Hepatocyte (in vitro differentiated cells): ENCODE results near the gene KCNJ16. TPM values are rescaled to one million over a fixed set of nuclear protein-coding genes. Genes with fewer than 3 reads are reported as not detected.

ENCODE experiments used
- DNase-seq: peaks from one replicate; pipeline ENCODE4 v3.0.0-alpha.2; 2016; ENCODE audit warnings: low spot score
- H2AFZ ChIP-seq: fragments of 200-600 bp; sonication (generic); 2 replicates; pipeline ENCODE4 v1.6.0; 2016; ENCODE audit warnings: antibody characterized with exemption, mild to moderate bottlenecking
- H3K27ac ChIP-seq: fragments of 200-600 bp; sonication (generic); 2 replicates; pipeline ENCODE4 v1.5.1; 2016; ENCODE audit warnings: mild to moderate bottlenecking
- H3K27me3 ChIP-seq: fragments of 200-600 bp; sonication (generic); 2 replicates; pipeline ENCODE4 v1.6.1; 2016
- H3K36me3 ChIP-seq: fragments of 200-600 bp; sonication (generic); replicated peaks from 2 replicates; pipeline ENCODE4 v1.5.1; 2016; ENCODE audit warnings: low read depth; ENCODE audit not compliant: insufficient read depth
- H3K4me1 ChIP-seq: fragments of 200-600 bp; sonication (generic); 2 replicates; pipeline ENCODE4 v1.5.1; 2016; ENCODE audit warnings: mild to moderate bottlenecking, moderate library complexity; ENCODE audit not compliant: insufficient read depth
- H3K4me2 ChIP-seq: fragments of 200-600 bp; sonication (generic); 2 replicates; pipeline ENCODE4 v1.6.0; 2016
- H3K4me3 ChIP-seq: fragments of 200-600 bp; sonication (generic); 2 replicates; pipeline ENCODE4 v1.5.1; 2016; ENCODE audit warnings: mild to moderate bottlenecking
- H3K79me2 ChIP-seq: fragments of 200-600 bp; sonication (generic); 2 replicates; pipeline ENCODE4 v1.6.0; 2017; ENCODE audit warnings: mild to moderate bottlenecking
- H3K9me2 ChIP-seq: fragments of 200-600 bp; sonication (generic); replicated peaks from 2 replicates; pipeline ENCODE4 v1.6.0; 2017; ENCODE audit warnings: mild to moderate bottlenecking; ENCODE audit not compliant: insufficient read depth
- H3K9me3 ChIP-seq: fragments of 200-600 bp; sonication (generic); 2 replicates; pipeline ENCODE4 v1.5.1; 2016; ENCODE audit warnings: low read depth, mild to moderate bottlenecking
- H4K20me1 ChIP-seq: fragments of 200-600 bp; sonication (generic); 2 replicates; pipeline ENCODE4 v1.6.0; 2016; ENCODE audit warnings: mild to moderate bottlenecking; ENCODE audit not compliant: insufficient read depth, poor library complexity, severe bottlenecking
- EZH2 ChIP-seq: fragments of 200-600 bp; sonication (generic); IDR thresholded peaks from 2 replicates; pipeline ENCODE4 v1.6.1; 2016; ENCODE audit warnings: antibody characterized with exemption, mild to moderate bottlenecking, borderline replicate concordance
- EZH2phosphoT487 ChIP-seq: fragments of 200-600 bp; sonication (generic); IDR thresholded peaks from one replicate; pipeline ENCODE4 v1.6.1; 2018; ENCODE audit warnings: antibody characterized with exemption, mild to moderate bottlenecking, low read depth, moderate library complexity; ENCODE audit not compliant: unreplicated experiment, severe bottlenecking
- WGBS: methylation state at CpG from one replicate; pipeline ENCODE4 v1.1.6; 2016; ENCODE audit warnings: low lambda C conversion rate; ENCODE audit errors: missing lambda C conversion rate; 5-methylcytosine and 5-hydroxymethylcytosine counted together
- polyA plus RNA-seq: library from polyadenylated mRNA; unstranded; fragments of >200 nt; fragmentation: Nextera tagmentation; extraction: Ambion mirVana; gene quantifications from 2 replicates; pipeline ENCODE4 v1.2.1, GENCODE V29; 2016
- total RNA-seq: library from RNA; depleted of rRNA; stranded (reverse); fragments of >200 nt; gene quantifications from 2 replicates; pipeline ENCODE4 v1.2.3, GENCODE V29; 2014
- TF ChIP-seq, protein P1 (sequence below): fragments of 200-600 bp; sonication (generic); IDR thresholded peaks from 2 replicates; pipeline ENCODE4 v1.5.1; 2016; ENCODE audit warnings: antibody characterized with exemption, mild to moderate bottlenecking; ENCODE audit not compliant: poor library complexity

KCNJ16 gene
- total and polyA plus RNA-seq, 2 experiments from 2014 or later: 2.7 to 40.6 TPM

DNA sequence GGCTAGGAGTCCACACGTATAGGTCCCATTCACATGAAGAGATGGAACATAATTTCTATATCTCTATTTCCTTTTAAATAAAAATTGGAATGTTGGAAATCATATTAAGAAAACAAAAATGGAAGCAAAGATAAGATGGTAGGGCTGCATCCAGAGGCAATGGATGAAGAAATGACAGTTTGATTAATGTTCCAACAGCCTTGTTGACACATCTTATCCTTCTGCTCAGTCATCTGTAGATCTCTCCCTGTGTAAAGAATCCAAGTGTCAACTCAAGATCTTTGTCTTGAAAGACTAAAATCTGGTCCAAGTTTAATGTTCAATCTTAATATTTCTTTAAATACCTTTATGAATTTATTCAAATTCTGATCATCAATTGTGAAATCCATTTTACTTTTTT, 86.5 kb downstream of the KCNJ16 start:
- H3K9me3 ChIP-seq: no peaks in the 10 kb centered on the region

DNA sequence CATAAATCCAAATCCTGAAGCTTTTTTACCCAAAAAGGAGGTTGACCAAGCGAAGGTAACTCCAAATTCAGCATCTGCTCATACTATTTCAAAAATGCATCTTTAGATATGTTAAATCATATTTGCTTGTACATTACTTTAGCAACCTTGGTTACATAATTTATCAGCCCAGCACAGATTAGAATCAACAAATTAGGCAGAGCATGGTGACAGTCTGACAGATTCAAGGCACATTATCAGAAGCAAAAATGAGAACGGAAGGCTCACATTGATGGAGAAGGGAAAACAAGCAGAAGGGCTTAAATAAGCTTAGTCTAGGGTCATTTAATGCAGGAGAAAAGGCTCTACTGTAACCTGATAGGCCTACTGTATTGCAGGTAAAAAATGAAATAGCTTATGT, 90.4 kb downstream of the KCNJ16 start:
- TF ChIP-seq, protein P1, sequence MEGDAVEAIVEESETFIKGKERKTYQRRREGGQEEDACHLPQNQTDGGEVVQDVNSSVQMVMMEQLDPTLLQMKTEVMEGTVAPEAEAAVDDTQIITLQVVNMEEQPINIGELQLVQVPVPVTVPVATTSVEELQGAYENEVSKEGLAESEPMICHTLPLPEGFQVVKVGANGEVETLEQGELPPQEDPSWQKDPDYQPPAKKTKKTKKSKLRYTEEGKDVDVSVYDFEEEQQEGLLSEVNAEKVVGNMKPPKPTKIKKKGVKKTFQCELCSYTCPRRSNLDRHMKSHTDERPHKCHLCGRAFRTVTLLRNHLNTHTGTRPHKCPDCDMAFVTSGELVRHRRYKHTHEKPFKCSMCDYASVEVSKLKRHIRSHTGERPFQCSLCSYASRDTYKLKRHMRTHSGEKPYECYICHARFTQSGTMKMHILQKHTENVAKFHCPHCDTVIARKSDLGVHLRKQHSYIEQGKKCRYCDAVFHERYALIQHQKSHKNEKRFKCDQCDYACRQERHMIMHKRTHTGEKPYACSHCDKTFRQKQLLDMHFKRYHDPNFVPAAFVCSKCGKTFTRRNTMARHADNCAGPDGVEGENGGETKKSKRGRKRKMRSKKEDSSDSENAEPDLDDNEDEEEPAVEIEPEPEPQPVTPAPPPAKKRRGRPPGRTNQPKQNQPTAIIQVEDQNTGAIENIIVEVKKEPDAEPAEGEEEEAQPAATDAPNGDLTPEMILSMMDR: no peak
- TF ChIP-seq EZH2phosphoT487 (no peak), EZH2 (no peak)
- no peaks in the 10 kb centered on the region for H4K20me1 ChIP-seq
- 71% methylated on average over 2 of the region's 2 CpGs for WGBS
- no peak overlapping the region for H3K4me2 ChIP-seq
- H3K4me1 ChIP-seq: no peaks in the 10 kb centered on the region
- H3K9me2 ChIP-seq: no peaks in the 10 kb centered on the region
- DNase-seq: no peak
- H3K9me3 ChIP-seq: no peaks in the 10 kb centered on the region
- H2AFZ ChIP-seq: no peak overlapping the region
- no peak overlapping the region for H3K4me3 ChIP-seq
- no peaks in the 10 kb centered on the region for H3K79me2 ChIP-seq
- no peak overlapping the region for H3K27ac ChIP-seq
- no peaks in the 10 kb centered on the region for H3K36me3 ChIP-seq
- H3K27me3 ChIP-seq: no peaks in the 10 kb centered on the region

More for the DNA sequence above, 86.5 kb downstream of the KCNJ16 start:
- no peak for DNase-seq
- Histone ChIP-seq H3K79me2 (no peaks in the 10 kb centered on the region), H3K27me3 (no peaks in the 10 kb centered on the region), H3K9me2 (no peaks in the 10 kb centered on the region), H3K36me3 (no peaks in the 10 kb centered on the region), H3K4me1 (no peaks in the 10 kb centered on the region), H2AFZ (no peak overlapping the region), H4K20me1 (no peaks in the 10 kb centered on the region), H3K4me3 (no peak overlapping the region), H3K27ac (no peak overlapping the region), H3K4me2 (no peak overlapping the region)
- 90% methylated on average over 1 of the region's 1 CpG for WGBS
- TF ChIP-seq EZH2 (no peak), EZH2phosphoT487 (no peak)
- TF ChIP-seq, protein P1: no peak

- Histone ChIP-seq H3K79me2 (peaks cover 5% of the 10 kb centered on the region), H3K4me3 (no peak overlapping the region), H3K4me2 (no peak overlapping the region), H3K36me3 (no peaks in the 10 kb centered on the region), H3K9me2 (no peaks in the 10 kb centered on the region), H3K9me3 (no peaks in the 10 kb centered on the region), H3K4me1 (no peaks in the 10 kb centered on the region), H3K27me3 (peaks cover 11% of the 10 kb centered on the region), H4K20me1 (no peaks in the 10 kb centered on the region), H3K27ac (no peak overlapping the region), H2AFZ (no peak overlapping the region)
- TF ChIP-seq, protein P1: no peak
- no peak for TF ChIP-seq EZH2phosphoT487
- TF ChIP-seq EZH2: no peak
- DNase-seq: no peak
- 96% methylated on average over 4 of the region's 4 CpGs for WGBS
These were observed 91.6 kb downstream of the KCNJ16 start for GRCh38 chr17:70166615-70167014.
